IPS-20b (cell line): Measurements from ENCODE around the gene ZSCAN9.

Source experiments
- H3K27ac ChIP-seq: one replicate; pipeline ENCODE4 v1.5.1; 2013; ENCODE audit warnings: low read length
- H3K27me3 ChIP-seq: 2 replicates; pipeline ENCODE4 v1.6.1; 2013; ENCODE audit warnings: mild to moderate bottlenecking, low read length, inconsistent platforms; ENCODE audit not compliant: insufficient read depth
- H3K36me3 ChIP-seq: 2 replicates; pipeline ENCODE4 v1.6.1; 2013; ENCODE audit warnings: low read depth, mild to moderate bottlenecking, inconsistent platforms, low read length, moderate library complexity; ENCODE audit not compliant: insufficient read depth
- H3K4me1 ChIP-seq: 2 replicates; pipeline ENCODE4 v1.6.1; 2013; ENCODE audit warnings: mild to moderate bottlenecking, control low read depth, inconsistent platforms, low read length, moderate library complexity; ENCODE audit not compliant: insufficient read depth
- H3K4me3 ChIP-seq: 2 replicates; pipeline ENCODE4 v1.5.1; 2013; ENCODE audit warnings: mild to moderate bottlenecking, low read length, inconsistent platforms
- H3K9ac ChIP-seq: 2 replicates; pipeline ENCODE4 v1.6.1; 2013; ENCODE audit warnings: low read depth, mild to moderate bottlenecking, inconsistent platforms, low read length, moderate library complexity
- H3K9me3 ChIP-seq: 2 replicates; pipeline ENCODE4 v1.6.1; 2013; ENCODE audit warnings: mild to moderate bottlenecking, low read depth, low read length, inconsistent platforms; ENCODE audit not compliant: insufficient read depth

Gene ZSCAN9

GRCh38 chr6:28209753-28210535 lies 15.1 kb upstream of the ZSCAN9 start:
- Histone ChIP-seq H3K27me3 (peaks cover 99% of the 10 kb centered on the region), H3K4me1 (peaks cover 6% of the 10 kb centered on the region; the same call in 1 of the 2 replicates), H3K36me3 (no peaks in the 10 kb centered on the region), H3K4me3 (no peak overlapping the region), H3K9me3 (no peaks in the 10 kb centered on the region), H3K27ac (no peak overlapping the region), H3K9ac (no peak overlapping the region)

- Histone ChIP-seq H3K27ac (no peak overlapping the region), H3K27me3 (peaks cover 99% of the 10 kb centered on the region), H3K9ac (peak overlapping the region; percentile 50; the same call in 1 of the 2 replicates), H3K4me1 (peaks cover 6% of the 10 kb centered on the region; the same call in 1 of the 2 replicates), H3K9me3 (no peaks in the 10 kb centered on the region), H3K4me3 (peak overlapping the region; percentile 81), H3K36me3 (no peaks in the 10 kb centered on the region)
Observed at GRCh38 chr6:28211840-28212509, 13.1 kb upstream of the ZSCAN9 start.

- Histone ChIP-seq H3K9ac (peak overlapping the region; percentile 50; the same call in 1 of the 2 replicates), H3K36me3 (no peaks in the 10 kb centered on the region), H3K4me3 (peak overlapping the region; percentile 81), H3K27ac (no peak overlapping the region), H3K9me3 (no peaks in the 10 kb centered on the region), H3K27me3 (peaks cover 98% of the 10 kb centered on the region), H3K4me1 (peaks cover 6% of the 10 kb centered on the region; the same call in 1 of the 2 replicates)
Observed at GRCh38 chr6:28212510-28213212, 12.4 kb upstream of the ZSCAN9 start.

DNA sequence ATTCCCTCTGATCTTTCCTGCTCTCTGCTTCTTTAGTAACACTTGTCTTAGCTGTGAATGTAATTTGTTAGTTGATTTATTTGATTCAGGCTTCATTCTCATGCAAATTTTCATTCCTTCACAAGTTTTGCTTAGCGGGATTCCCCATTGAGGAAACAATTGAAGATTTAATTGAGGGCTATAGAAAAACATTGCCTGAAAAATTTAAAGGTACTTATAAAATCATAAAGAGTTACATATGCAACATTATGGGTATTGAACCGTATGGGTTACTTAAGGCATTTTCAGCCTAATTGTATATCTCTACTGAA lies 11.9 kb upstream of the ZSCAN9 start:
- peak overlapping the region; percentile 81 for H3K4me3 ChIP-seq

GRCh38 chr6:28215425-28215824 lies 9.7 kb upstream of the ZSCAN9 start:
- Histone ChIP-seq H3K27ac (no peak overlapping the region), H3K9ac (no peak overlapping the region), H3K4me3 (no peak overlapping the region), H3K9me3 (no peaks in the 10 kb centered on the region), H3K4me1 (peaks cover 9% of the 10 kb centered on the region; the same call in 1 of the 2 replicates), H3K27me3 (peaks cover 95% of the 10 kb centered on the region), H3K36me3 (no peaks in the 10 kb centered on the region)

More for the DNA sequence above, 11.9 kb upstream of the ZSCAN9 start:
- no peaks in the 10 kb centered on the region for H3K9me3 ChIP-seq
- H3K9ac ChIP-seq, result no peak overlapping the region
- H3K27ac ChIP-seq, result no peak overlapping the region
- H3K36me3 ChIP-seq, result no peaks in the 10 kb centered on the region
- peaks cover 98% of the 10 kb centered on the region for H3K27me3 ChIP-seq
- peaks cover 6% of the 10 kb centered on the region; the same call in 1 of the 2 replicates for H3K4me1 ChIP-seq

- peaks cover 93% of the 10 kb centered on the region for H3K27me3 ChIP-seq
- no peaks in the 10 kb centered on the region for H3K36me3 ChIP-seq
- no peak overlapping the region for H3K9ac ChIP-seq
- no peak overlapping the region for H3K27ac ChIP-seq
- peak overlapping the region; percentile 77; the same call in 1 of the 2 replicates for H3K4me3 ChIP-seq
- H3K4me1 ChIP-seq, result peaks cover 9% of the 10 kb centered on the region; the same call in 1 of the 2 replicates
- no peaks in the 10 kb centered on the region for H3K9me3 ChIP-seq
Observed at GRCh38 chr6:28217890-28218289, 7.2 kb upstream of the ZSCAN9 start.

GRCh38 chr6:28218312-28219248 lies 6.5 kb upstream of the ZSCAN9 start:
- H3K4me1 ChIP-seq, result peaks cover 3% of the 10 kb centered on the region; the same call in 1 of the 2 replicates
- H3K36me3 ChIP-seq, result no peaks in the 10 kb centered on the region
- peak overlapping the region; percentile 77 for H3K4me3 ChIP-seq
- H3K27ac ChIP-seq, result no peak overlapping the region
- peaks cover 93% of the 10 kb centered on the region for H3K27me3 ChIP-seq
- H3K9me3 ChIP-seq, result no peaks in the 10 kb centered on the region
- peak overlapping the region; percentile 56; the same call in 1 of the 2 replicates for H3K9ac ChIP-seq

GRCh38 chr6:28220257-28221133 lies 4.6 kb upstream of the ZSCAN9 start:
- Histone ChIP-seq H3K36me3 (no peaks in the 10 kb centered on the region), H3K4me1 (peaks cover 3% of the 10 kb centered on the region; the same call in 1 of the 2 replicates), H3K9ac (no peak overlapping the region), H3K4me3 (no peak overlapping the region), H3K27ac (no peak overlapping the region), H3K27me3 (peaks cover 89% of the 10 kb centered on the region), H3K9me3 (no peaks in the 10 kb centered on the region)

GRCh38 chr6:28224131-28225055 lies 682 bp upstream of the ZSCAN9 start:
- no peaks in the 10 kb centered on the region for H3K9me3 ChIP-seq
- H3K36me3 ChIP-seq, result peaks cover 26% of the 10 kb centered on the region
- H3K27ac ChIP-seq, result no peak overlapping the region
- peak overlapping the region; percentile 88; the same call in 1 of the 2 replicates for H3K9ac ChIP-seq
- H3K27me3 ChIP-seq, result peaks cover 54% of the 10 kb centered on the region
- no peaks in the 10 kb centered on the region for H3K4me1 ChIP-seq
- peak overlapping the region; percentile 96 for H3K4me3 ChIP-seq
